Esophagus muscularis mucosa (tissue), 4 donors: ENCODE data around the gene VAMP7. TPM values are rescaled to one million over a fixed set of nuclear protein-coding genes. Genes with fewer than 3 reads are reported as not detected.
"Not testable (repeated sequence)": the region's sequence is repeated elsewhere in the genome, so short reads cannot be mapped to it uniquely, and the experiment has no call there.

Experiments
- DNase-seq: peaks from one replicate; pipeline ENCODE4 v3.0.0-alpha.2; 2017; ENCODE audit errors: extremely low spot score
- H3K27ac ChIP-seq, 4 donors: fragments of 200-600 bp; sonication (generic); replicated peaks in 1 of 4; 1 replicate in 3 of 4; 2 replicates in 1 of 4; pipeline ENCODE4 v1.5.1; 2016 to 2019; ENCODE audit warnings: mild to moderate bottlenecking in 1 of 4
- H3K27me3 ChIP-seq, 4 donors: fragments of 200-600 bp; sonication (generic); one replicate each; pipeline versions ENCODE4 v1.5.1 to v1.6.0; 2016 to 2019
- H3K36me3 ChIP-seq, 4 donors: fragments of 200-600 bp; sonication (generic); one replicate each; pipeline ENCODE4 v1.5.1; 2016 to 2019
- H3K4me1 ChIP-seq, 4 donors: fragments of 200-600 bp; sonication (generic); one replicate each; pipeline ENCODE4 v1.5.1; 2016 to 2019
- H3K4me3 ChIP-seq, 4 donors: fragments of 200-600 bp; sonication (generic); 1 replicate in 2 of 4; 2 replicates in 2 of 4; pipeline ENCODE4 v1.5.1; 2016 to 2019; ENCODE audit warnings: mild to moderate bottlenecking in 4 of 4, moderate library complexity in 1 of 4
- H3K9me3 ChIP-seq, 4 donors: fragments of 200-600 bp; sonication (generic); 1 replicate in 3 of 4; 2 replicates in 1 of 4; pipeline ENCODE4 v1.5.1; 2016 to 2019
- EP300 ChIP-seq: sonication (generic); formaldehyde crosslinking; IDR thresholded peaks from one replicate; pipeline ENCODE4 v1.6.1; 2017; ENCODE audit warnings: antibody characterized with exemption
- POLR2A ChIP-seq: fragments of 450-650 bp; IDR thresholded peaks from one replicate; pipeline ENCODE4 v1.6.1; 2017; ENCODE audit warnings: antibody characterized with exemption, moderate library complexity, mild to moderate bottlenecking, low read depth
- POLR2AphosphoS5 ChIP-seq, 2 donors: sonication (generic); formaldehyde crosslinking; IDR thresholded peaks; one replicate each; pipeline ENCODE4 v1.6.1; 2017; ENCODE audit warnings: antibody characterized with exemption in 2 of 2
- WGBS: methylation state at CpG from one replicate; pipeline ENCODE4 v1.1.5; 2018; 5-methylcytosine and 5-hydroxymethylcytosine counted together
- intact Hi-C: fragments of 100-400 bp; cut with DNase I; formaldehyde crosslinking; loops from one replicate; pipeline ENCODE4 v1.15.1; 2023
- small RNA-seq, 3 donors: library from RNA; depleted of rRNA; stranded (forward); fragments of <200 nt; gene quantifications; one replicate each; pipeline ENCODE3, GENCODE V24; 2016
- total RNA-seq, 4 donors: library from RNA; depleted of rRNA; stranded (reverse); fragments of >200 nt; gene quantifications; one replicate each; pipeline versions ENCODE4 v1.1.0 to v1.2.1, GENCODE V29; 2016
- TF ChIP-seq, protein P1 (sequence below), 3 experiments: fragments of 200-600 bp in 2 of 3; fragments of 450-650 bp in 1 of 3; sonication (generic) in 2 of 3; IDR thresholded peaks; one replicate each; pipeline ENCODE4 v1.5.1; 2017 to 2019; ENCODE audit warnings: antibody characterized with exemption in 3 of 3, mild to moderate bottlenecking in 2 of 3, moderate library complexity in 1 of 3

Gene VAMP7
- total RNA-seq, 4 donors from 2014 or later: 25.6 to 29.7 (median 28.4) TPM

GRCh38 chrX:155985208-155985607 lies 104.1 kb downstream of the VAMP7 start:
- intact Hi-C loops: no loop called here
- no peak overlapping the region for H3K27ac ChIP-seq
- no peaks in the 10 kb centered on the region for H3K4me1 ChIP-seq
- no peaks in the 10 kb centered on the region for H3K36me3 ChIP-seq
- no peak for DNase-seq
- peaks cover 0 to 5% (median 0%) of the 10 kb centered on the region in 4 donors for H3K27me3 ChIP-seq
- peaks cover 0 to 16% (median 8%) of the 10 kb centered on the region in 4 donors for H3K9me3 ChIP-seq
- H3K4me3 ChIP-seq: no peak overlapping the region
- TF ChIP-seq, protein P1, sequence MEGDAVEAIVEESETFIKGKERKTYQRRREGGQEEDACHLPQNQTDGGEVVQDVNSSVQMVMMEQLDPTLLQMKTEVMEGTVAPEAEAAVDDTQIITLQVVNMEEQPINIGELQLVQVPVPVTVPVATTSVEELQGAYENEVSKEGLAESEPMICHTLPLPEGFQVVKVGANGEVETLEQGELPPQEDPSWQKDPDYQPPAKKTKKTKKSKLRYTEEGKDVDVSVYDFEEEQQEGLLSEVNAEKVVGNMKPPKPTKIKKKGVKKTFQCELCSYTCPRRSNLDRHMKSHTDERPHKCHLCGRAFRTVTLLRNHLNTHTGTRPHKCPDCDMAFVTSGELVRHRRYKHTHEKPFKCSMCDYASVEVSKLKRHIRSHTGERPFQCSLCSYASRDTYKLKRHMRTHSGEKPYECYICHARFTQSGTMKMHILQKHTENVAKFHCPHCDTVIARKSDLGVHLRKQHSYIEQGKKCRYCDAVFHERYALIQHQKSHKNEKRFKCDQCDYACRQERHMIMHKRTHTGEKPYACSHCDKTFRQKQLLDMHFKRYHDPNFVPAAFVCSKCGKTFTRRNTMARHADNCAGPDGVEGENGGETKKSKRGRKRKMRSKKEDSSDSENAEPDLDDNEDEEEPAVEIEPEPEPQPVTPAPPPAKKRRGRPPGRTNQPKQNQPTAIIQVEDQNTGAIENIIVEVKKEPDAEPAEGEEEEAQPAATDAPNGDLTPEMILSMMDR (IDR thresholded peaks at IDR 0.05): no peak
- TF ChIP-seq POLR2A (no peak), POLR2AphosphoS5 (IDR thresholded peaks at IDR 0.05) (no peak), EP300 (no peak)
- WGBS: 71% methylated on average over 2 of the region's 2 CpGs

DNA sequence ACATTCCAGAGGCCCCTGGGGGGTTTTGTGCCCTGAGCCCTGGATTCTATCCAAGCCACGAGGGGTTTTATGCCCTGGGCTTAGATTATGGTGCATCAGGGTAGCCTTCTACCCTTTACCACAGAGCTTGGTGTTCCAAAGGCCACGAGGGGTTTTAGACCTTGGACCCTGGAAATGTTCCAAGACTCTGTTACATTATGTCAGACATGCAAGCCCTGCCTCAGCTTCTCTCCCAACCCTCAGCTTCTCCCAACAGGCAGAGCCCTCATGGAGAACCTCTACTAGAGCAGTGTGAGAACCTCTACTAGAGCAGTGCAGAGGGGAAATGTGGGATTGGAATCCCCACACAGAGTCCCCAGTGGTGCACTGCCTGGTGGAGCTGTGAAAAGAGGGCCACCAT lies 105.8 kb downstream of the VAMP7 start:
- 40% methylated on average over 1 of the region's 2 CpGs for WGBS
- peaks cover 0 to 16% (median 8%) of the 10 kb centered on the region in 4 donors for H3K9me3 ChIP-seq

GRCh38 chrX:155988859-155989258 lies 107.7 kb downstream of the VAMP7 start:
- Histone ChIP-seq H3K27ac (no peak overlapping the region), H3K4me1 (no peaks in the 10 kb centered on the region), H3K36me3 (no peaks in the 10 kb centered on the region), H3K9me3 (peaks cover 0 to 4% (median 2%) of the 10 kb centered on the region in 4 donors), H3K27me3 (peaks cover 0 to 5% (median 0%) of the 10 kb centered on the region in 4 donors), H3K4me3 (no peak overlapping the region)
- 79% methylated on average over 4 of the region's 4 CpGs for WGBS
- intact Hi-C loops: no loop called here
- TF ChIP-seq POLR2AphosphoS5 (IDR thresholded peaks at IDR 0.05) (no peak), EP300 (no peak), POLR2A (no peak)
- TF ChIP-seq, protein P1 (IDR thresholded peaks at IDR 0.05): no peak
- no peak for DNase-seq

More for the DNA sequence above, 105.8 kb downstream of the VAMP7 start:
- H3K27ac ChIP-seq, H3K36me3 ChIP-seq, H3K4me3 ChIP-seq, DNase-seq, H3K4me1 ChIP-seq, intact Hi-C loops, H3K27me3 ChIP-seq: not testable (repeated sequence)

Small RNA genes within 50 kb of the gene (small RNA-seq; reads per million reads assigned to genes)
- 0 reads per million in 3 donors for gene DPH3P2

Other genes starting within 250 kb of the VAMP7 start
- under 1 TPM in 1 of 4 donors, not detected in 3; 0.42 TPM for gene IL9R, start 116.4 kb downstream of the VAMP7 start, total RNA-seq